Neutrophil (primary cell): Measurements from ENCODE around the gene EP400.
A peak's percentile ranks its signal among the peaks of the same experiment; 100 is the strongest.

ENCODE experiments used
- H3K27ac ChIP-seq: fragments of 200-600 bp; sonication (generic); 2 replicates; pipeline ENCODE4 v1.5.1; 2016; ENCODE audit warnings: mild to moderate bottlenecking, moderate library complexity
- H3K27me3 ChIP-seq: fragments of 200-600 bp; sonication (generic); 2 replicates; pipeline ENCODE4 v1.6.0; 2016; ENCODE audit warnings: mild to moderate bottlenecking
- H3K36me3 ChIP-seq: fragments of 200-600 bp; sonication (generic); 2 replicates; pipeline ENCODE4 v1.5.1; 2017
- H3K4me1 ChIP-seq, 2 experiments: fragments of 200-600 bp in 1 of 2; sonication (generic) in 1 of 2; 1 replicate in 1 of 2; 2 replicates in 1 of 2; pipeline versions ENCODE4 v1.5.1 to v1.6.1; 2013 to 2016; ENCODE audit warnings: low read depth in 1 of 2, low read length in 1 of 2, mild to moderate bottlenecking in 1 of 2, moderate library complexity in 1 of 2; ENCODE audit not compliant: control insufficient read depth in 1 of 2, insufficient read depth in 1 of 2
- H3K4me3 ChIP-seq, 2 experiments: fragments of 200-600 bp in 1 of 2; sonication (generic) in 1 of 2; 1 replicate in 1 of 2; 2 replicates in 1 of 2; pipeline ENCODE4 v1.5.1; 2013 to 2016; ENCODE audit warnings: low read depth in 1 of 2, low read length in 1 of 2, mild to moderate bottlenecking in 1 of 2, moderate library complexity in 1 of 2
- H3K9me3 ChIP-seq: fragments of 200-600 bp; sonication (generic); 2 replicates; pipeline ENCODE4 v1.5.1; 2016
- TF ChIP-seq, protein P1 (sequence below): fragments of 200-600 bp; sonication (generic); IDR thresholded peaks from 2 replicates; pipeline ENCODE4 v1.5.1; 2016; ENCODE audit warnings: antibody characterized with exemption

Gene EP400

DNA sequence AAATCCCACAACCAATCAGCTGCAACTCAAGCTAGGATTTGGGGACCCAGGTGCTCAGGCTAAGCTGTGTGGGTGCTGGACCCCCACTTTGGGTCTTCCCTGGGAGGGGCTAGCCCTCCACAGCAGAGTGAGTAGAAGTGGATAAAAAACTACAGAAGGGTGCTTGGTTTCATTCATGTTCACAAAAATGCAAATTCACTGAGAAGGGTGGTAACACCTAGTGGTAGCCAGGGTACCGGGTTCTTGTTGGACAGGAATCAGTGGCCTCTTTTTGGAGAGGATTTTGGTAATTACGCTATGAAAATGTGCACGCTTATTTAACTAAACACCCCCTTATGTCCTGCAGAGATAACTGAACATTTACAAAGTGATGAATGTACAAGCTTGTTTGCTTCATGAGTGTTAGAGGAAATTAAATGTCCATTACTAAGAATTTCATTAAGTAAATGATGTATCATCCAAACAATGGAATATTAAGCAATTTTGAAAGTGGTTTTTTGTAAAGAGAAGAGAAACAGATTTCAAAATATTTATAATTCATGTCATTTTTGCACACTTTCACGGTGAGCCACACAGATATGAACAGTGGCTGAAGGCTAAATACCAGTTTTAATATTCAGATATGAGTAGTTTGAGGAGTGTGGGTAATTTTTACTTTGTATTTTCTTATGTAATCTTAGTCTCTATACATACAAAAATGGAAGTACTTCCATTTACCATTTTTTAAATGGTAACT is 116.0 kb downstream of the EP400 start:
- Histone ChIP-seq H3K27ac (peak overlapping the region; percentile 50), H3K27me3 (no peaks in the 10 kb centered on the region), H3K36me3 (peaks cover 91% of the 10 kb centered on the region), H3K9me3 (no peaks in the 10 kb centered on the region), H3K4me1 (peaks cover 5 to 6% of the 10 kb centered on the region in 2 experiments), H3K4me3 (no peak overlapping the region)
- TF ChIP-seq, protein P1, sequence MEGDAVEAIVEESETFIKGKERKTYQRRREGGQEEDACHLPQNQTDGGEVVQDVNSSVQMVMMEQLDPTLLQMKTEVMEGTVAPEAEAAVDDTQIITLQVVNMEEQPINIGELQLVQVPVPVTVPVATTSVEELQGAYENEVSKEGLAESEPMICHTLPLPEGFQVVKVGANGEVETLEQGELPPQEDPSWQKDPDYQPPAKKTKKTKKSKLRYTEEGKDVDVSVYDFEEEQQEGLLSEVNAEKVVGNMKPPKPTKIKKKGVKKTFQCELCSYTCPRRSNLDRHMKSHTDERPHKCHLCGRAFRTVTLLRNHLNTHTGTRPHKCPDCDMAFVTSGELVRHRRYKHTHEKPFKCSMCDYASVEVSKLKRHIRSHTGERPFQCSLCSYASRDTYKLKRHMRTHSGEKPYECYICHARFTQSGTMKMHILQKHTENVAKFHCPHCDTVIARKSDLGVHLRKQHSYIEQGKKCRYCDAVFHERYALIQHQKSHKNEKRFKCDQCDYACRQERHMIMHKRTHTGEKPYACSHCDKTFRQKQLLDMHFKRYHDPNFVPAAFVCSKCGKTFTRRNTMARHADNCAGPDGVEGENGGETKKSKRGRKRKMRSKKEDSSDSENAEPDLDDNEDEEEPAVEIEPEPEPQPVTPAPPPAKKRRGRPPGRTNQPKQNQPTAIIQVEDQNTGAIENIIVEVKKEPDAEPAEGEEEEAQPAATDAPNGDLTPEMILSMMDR = no peak

DNA sequence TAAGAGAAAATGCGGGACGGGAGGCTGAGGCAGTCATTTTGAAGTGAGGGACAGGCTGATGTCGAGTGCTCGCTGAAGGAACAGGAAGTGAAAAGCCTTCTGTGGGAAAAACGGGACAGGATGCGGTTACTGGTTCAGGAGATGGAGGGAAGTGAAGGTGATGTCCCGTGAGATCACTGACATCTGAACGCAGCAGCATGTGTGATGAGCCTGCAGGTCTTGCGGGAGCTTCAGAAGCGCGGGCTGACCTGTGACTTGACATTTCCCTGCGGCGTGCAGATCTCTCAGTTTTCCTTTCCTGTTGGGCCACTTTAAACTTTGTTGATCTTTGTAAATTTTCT is 116.6 kb downstream of the EP400 start:
- H3K36me3 ChIP-seq = peaks cover 91% of the 10 kb centered on the region
- peak overlapping the region; percentile 50 for H3K27ac ChIP-seq
- peaks cover 5 to 6% of the 10 kb centered on the region in 2 experiments for H3K4me1 ChIP-seq
- no peaks in the 10 kb centered on the region for H3K27me3 ChIP-seq
- TF ChIP-seq, protein P1 = no peak
- H3K4me3 ChIP-seq = no peak overlapping the region
- no peaks in the 10 kb centered on the region for H3K9me3 ChIP-seq

DNA sequence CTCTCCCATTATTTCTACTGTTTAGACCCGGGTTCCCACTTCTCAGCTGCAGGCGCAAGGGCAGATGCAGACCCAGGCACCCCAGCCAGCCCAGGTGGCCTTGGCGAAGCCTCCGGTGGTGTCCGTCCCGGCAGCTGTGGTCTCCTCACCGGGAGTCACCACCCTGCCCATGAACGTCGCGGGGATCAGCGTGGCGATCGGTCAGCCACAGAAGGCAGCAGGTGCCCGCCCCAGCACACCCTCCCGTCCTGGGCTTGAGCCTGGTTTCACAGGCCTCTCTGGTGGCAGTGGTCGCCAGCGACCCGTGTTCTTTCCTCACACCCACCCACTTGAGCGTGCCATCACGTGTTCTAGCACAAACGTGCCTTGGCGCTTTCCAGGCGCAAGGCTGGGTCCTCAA is 117.0 kb downstream of the EP400 start:
- TF ChIP-seq, protein P1 = no peak
- no peaks in the 10 kb centered on the region for H3K27me3 ChIP-seq
- H3K27ac ChIP-seq = no peak overlapping the region
- peaks cover 5 to 6% of the 10 kb centered on the region in 2 experiments for H3K4me1 ChIP-seq
- no peak overlapping the region for H3K4me3 ChIP-seq
- H3K36me3 ChIP-seq = peaks cover 91% of the 10 kb centered on the region
- no peaks in the 10 kb centered on the region for H3K9me3 ChIP-seq

DNA sequence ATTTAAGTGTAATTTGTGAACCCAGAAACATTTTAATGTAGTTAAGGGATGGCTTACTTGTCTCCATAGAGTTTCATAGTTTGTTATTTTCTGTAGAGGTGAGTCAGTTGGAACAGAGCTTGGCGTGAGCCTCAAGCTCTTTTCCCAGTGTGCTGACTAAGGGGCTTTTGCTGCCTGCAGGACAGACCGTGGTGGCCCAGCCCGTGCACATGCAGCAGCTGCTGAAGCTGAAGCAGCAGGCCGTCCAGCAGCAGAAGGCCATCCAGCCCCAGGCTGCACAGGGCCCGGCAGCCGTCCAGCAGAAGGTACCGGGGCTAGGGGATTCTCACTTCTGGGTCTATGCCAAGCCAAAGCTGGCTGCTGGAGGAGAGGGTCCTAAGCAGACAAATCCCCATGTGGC is 117.4 kb downstream of the EP400 start:
- H3K27me3 ChIP-seq = no peaks in the 10 kb centered on the region
- no peak overlapping the region for H3K27ac ChIP-seq
- H3K9me3 ChIP-seq = no peaks in the 10 kb centered on the region
- H3K4me1 ChIP-seq = peaks cover 5 to 6% of the 10 kb centered on the region in 2 experiments
- peaks cover 91% of the 10 kb centered on the region for H3K36me3 ChIP-seq
- H3K4me3 ChIP-seq = no peak overlapping the region
- TF ChIP-seq, protein P1 = no peak

DNA sequence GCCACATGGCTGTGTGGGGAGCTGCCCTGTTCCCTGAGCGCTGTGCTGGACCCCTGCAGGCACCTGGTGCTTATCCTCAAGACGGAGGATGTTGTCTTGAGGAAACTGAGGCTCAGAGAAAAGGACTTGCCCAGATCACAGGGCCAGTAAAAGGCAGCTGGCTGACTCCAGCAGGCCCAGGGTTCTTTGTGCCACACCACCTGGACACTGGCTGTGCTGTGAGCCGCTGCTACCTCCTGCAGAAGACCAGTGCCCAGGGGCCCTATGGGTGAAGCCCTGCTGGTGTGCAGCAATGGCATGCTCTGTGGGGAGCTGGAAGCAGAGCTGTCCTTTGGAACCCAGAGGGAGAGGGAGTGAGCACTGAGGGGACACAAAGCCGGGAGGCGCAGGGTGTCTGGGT is 118.5 kb downstream of the EP400 start:
- H3K36me3 ChIP-seq = peaks cover 80% of the 10 kb centered on the region
- TF ChIP-seq, protein P1 = no peak
- H3K4me1 ChIP-seq = peaks cover 5 to 6% of the 10 kb centered on the region in 2 experiments
- H3K27me3 ChIP-seq = no peaks in the 10 kb centered on the region
- no peaks in the 10 kb centered on the region for H3K9me3 ChIP-seq
- no peak overlapping the region for H3K4me3 ChIP-seq
- no peak overlapping the region for H3K27ac ChIP-seq
